BE2C (cell line): Measurements from ENCODE around the gene SPATA16.

Experiments used
- DNase-seq: peaks from one replicate; pipeline ENCODE4 v3.0.0-alpha.2; 2020
- H3K27me3 ChIP-seq: fragments of 250-450 bp; sonication (Bioruptor Pico); 2 replicates; pipeline ENCODE4 v1.5.1; 2020; ENCODE audit warnings: mild to moderate bottlenecking
- H3K36me3 ChIP-seq: fragments of 250-450 bp; sonication (Bioruptor Pico); 2 replicates; pipeline ENCODE4 v1.5.1; 2020; ENCODE audit warnings: mild to moderate bottlenecking
- H3K4me1 ChIP-seq: fragments of 250-450 bp; sonication (Bioruptor Pico); 2 replicates; pipeline ENCODE4 v1.5.1; 2020
- H3K4me3 ChIP-seq: 2 replicates; pipeline ENCODE4 v1.5.1; 2011; ENCODE audit warnings: low read depth, low read length
- H3K9me3 ChIP-seq: fragments of 250-450 bp; sonication (Bioruptor Pico); 2 replicates; pipeline ENCODE4 v1.5.1; 2020
- TF ChIP-seq, protein P1 (sequence below): IDR thresholded peaks from 2 replicates; pipeline ENCODE4 v1.5.1; 2012; ENCODE audit warnings: mild to moderate bottlenecking, low read depth, low read length

The SPATA16 gene

DNA sequence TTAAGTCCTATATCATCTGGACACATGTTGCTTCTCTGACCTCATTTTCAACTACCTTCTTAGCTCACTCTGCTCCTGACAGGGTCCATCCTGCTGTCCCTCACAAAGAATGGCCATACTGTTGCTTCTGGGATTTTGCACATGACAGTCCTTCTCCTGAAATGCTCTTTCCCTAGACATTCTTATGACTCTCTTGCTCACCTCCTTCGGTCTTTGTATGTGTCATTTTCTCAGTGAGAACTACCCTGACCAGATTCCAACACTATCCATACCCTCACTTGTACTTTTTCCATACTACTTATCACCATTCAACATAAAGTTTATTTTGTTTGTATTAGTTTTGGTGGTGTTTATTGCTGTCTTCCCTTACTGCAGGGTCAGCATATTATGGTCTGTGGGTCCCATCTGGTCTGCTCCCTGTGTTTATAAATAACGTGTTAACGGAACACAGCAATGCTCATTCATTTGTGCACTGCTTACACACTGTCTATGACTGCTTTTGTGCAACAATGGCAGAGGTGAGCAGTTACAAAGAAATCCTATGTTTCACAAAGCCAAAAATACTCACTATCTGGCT, 159.5 kb downstream of the SPATA16 start:
- Histone ChIP-seq H3K4me3 (no peak overlapping the region), H3K9me3 (no peaks in the 10 kb centered on the region), H3K27me3 (no peaks in the 10 kb centered on the region), H3K36me3 (no peaks in the 10 kb centered on the region), H3K4me1 (no peaks in the 10 kb centered on the region)
- TF ChIP-seq, protein P1, sequence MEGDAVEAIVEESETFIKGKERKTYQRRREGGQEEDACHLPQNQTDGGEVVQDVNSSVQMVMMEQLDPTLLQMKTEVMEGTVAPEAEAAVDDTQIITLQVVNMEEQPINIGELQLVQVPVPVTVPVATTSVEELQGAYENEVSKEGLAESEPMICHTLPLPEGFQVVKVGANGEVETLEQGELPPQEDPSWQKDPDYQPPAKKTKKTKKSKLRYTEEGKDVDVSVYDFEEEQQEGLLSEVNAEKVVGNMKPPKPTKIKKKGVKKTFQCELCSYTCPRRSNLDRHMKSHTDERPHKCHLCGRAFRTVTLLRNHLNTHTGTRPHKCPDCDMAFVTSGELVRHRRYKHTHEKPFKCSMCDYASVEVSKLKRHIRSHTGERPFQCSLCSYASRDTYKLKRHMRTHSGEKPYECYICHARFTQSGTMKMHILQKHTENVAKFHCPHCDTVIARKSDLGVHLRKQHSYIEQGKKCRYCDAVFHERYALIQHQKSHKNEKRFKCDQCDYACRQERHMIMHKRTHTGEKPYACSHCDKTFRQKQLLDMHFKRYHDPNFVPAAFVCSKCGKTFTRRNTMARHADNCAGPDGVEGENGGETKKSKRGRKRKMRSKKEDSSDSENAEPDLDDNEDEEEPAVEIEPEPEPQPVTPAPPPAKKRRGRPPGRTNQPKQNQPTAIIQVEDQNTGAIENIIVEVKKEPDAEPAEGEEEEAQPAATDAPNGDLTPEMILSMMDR: no peak
- DNase-seq: no peak

DNA sequence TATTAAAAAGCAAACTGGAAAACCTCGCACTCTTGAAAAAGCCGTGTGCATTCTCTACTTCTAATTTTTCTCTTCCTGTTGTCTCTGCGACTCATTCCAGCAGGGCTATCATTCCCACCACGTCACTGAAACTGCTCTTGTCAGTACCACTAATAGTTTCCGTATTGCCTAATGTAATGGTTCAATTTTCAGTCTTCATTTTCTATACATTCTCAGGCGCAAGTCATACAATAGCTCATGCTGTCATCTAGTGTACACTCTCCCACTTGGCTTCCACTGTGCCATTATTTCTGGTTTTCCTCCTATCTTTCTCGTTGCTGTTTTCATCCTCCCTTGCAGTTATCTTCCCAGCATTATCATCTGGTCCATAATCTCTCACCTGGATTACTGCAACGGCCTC, 160.2 kb downstream of the SPATA16 start:
- TF ChIP-seq, protein P1: no peak
- no peak for DNase-seq
- Histone ChIP-seq H3K4me1 (no peaks in the 10 kb centered on the region), H3K9me3 (no peaks in the 10 kb centered on the region), H3K36me3 (no peaks in the 10 kb centered on the region), H3K27me3 (no peaks in the 10 kb centered on the region), H3K4me3 (no peak overlapping the region)

DNA sequence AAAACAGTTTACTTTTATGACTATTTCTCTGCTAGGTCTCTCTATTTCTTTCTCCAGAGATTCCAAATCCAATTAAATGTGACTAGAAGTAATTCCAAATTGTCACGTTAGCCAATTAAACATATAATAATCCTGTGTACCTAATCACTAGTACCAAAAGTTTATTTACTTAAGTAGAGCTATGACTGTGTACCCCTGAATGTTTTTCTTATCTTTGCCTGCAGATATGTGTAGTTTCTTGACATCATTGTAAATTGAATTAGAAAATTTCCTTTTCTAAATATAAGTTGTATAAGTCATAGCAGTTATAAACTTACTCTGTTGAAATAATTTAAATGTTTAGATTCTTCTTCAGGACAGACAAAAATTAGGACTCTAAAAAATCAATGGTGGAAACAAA, 163.3 kb downstream of the SPATA16 start:
- Histone ChIP-seq H3K4me3 (no peak overlapping the region), H3K4me1 (no peaks in the 10 kb centered on the region), H3K36me3 (no peaks in the 10 kb centered on the region), H3K27me3 (no peaks in the 10 kb centered on the region), H3K9me3 (no peaks in the 10 kb centered on the region)
- TF ChIP-seq, protein P1: no peak
- no peak for DNase-seq

DNA sequence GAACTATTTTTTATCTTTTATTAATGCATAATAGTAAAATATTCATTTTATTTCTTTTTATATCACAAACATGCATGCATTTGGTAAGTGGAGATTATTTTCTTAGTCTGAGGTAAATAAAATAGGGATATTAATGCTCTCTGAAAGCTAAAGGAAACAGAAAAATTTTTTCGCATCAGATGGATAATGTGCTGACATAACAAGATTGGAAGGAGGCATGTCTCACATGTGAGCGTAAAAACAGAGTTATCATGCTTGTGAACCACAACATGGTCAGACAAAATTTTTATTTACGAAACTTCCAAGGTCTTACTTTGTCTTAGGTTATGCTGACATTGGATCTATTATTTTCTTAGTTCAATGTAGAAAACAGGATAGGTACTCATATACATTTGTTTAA, 166.1 kb downstream of the SPATA16 start:
- Histone ChIP-seq H3K27me3 (no peaks in the 10 kb centered on the region), H3K4me1 (no peaks in the 10 kb centered on the region), H3K4me3 (no peak overlapping the region), H3K36me3 (no peaks in the 10 kb centered on the region), H3K9me3 (no peaks in the 10 kb centered on the region)
- DNase-seq: no peak
- TF ChIP-seq, protein P1: no peak

GRCh38 chr3:172973799-172974198, 167.2 kb downstream of the SPATA16 start:
- Histone ChIP-seq H3K27me3 (no peaks in the 10 kb centered on the region), H3K9me3 (no peaks in the 10 kb centered on the region)

GRCh38 chr3:172972717-172973116, 168.3 kb downstream of the SPATA16 start:
- TF ChIP-seq, protein P1: no peak
- Histone ChIP-seq H3K4me1 (no peaks in the 10 kb centered on the region), H3K27me3 (no peaks in the 10 kb centered on the region), H3K9me3 (no peaks in the 10 kb centered on the region), H3K36me3 (no peaks in the 10 kb centered on the region), H3K4me3 (no peak overlapping the region)
- DNase-seq: no peak

More at GRCh38 chr3:172973799-172974198, 167.2 kb downstream of the SPATA16 start:
- no peaks in the 10 kb centered on the region for H3K4me1 ChIP-seq
- H3K4me3 ChIP-seq: no peak overlapping the region
- no peaks in the 10 kb centered on the region for H3K36me3 ChIP-seq
- DNase-seq: no peak
- TF ChIP-seq, protein P1: no peak
